Measurements from ENCODE around the gene KCNMA1.

GRCh38 chr10:77207828-77208185, 429.8 kb downstream of the KCNMA1 start:
- TF ChIP-seq POLR2A (IDR thresholded peaks at IDR 0.05) (no peak), CTCF (IDR thresholded peaks at IDR 0.05) (no peak), POLR2AphosphoS5 (IDR thresholded peaks at IDR 0.05) (no peak), EP300 (IDR thresholded peaks at IDR 0.05) (no peak)
